Uterus (tissue), 4 donors: Measurements from ENCODE around the gene AKAP11. TPM values are rescaled to one million over a fixed set of nuclear protein-coding genes. Genes with fewer than 3 reads are reported as not detected.

Experiments
- DNase-seq, 2 donors: peaks; one replicate each; pipeline ENCODE4 v3.0.0-alpha.2; 2019 to 2020
- H3K27ac ChIP-seq, 2 donors: fragments of 200-600 bp; sonication (generic); 1 replicate in 1 of 2; 2 replicates in 1 of 2; pipeline ENCODE4 v1.5.1; 2016 to 2018
- H3K27me3 ChIP-seq, 2 donors: fragments of 200-600 bp; sonication (generic); one replicate each; pipeline ENCODE4 v1.5.1; 2018 to 2019; ENCODE audit warnings: control low read depth in 1 of 2
- H3K36me3 ChIP-seq, 2 donors: fragments of 200-600 bp; sonication (generic); one replicate each; pipeline ENCODE4 v1.5.1; 2019; ENCODE audit warnings: control low read depth in 1 of 2
- H3K4me1 ChIP-seq, 2 donors: fragments of 200-600 bp; sonication (generic); one replicate each; pipeline ENCODE4 v1.5.1; 2018 to 2019; ENCODE audit warnings: control low read depth in 1 of 2
- H3K4me3 ChIP-seq, 2 donors: fragments of 200-600 bp; sonication (generic); 1 replicate in 1 of 2; 2 replicates in 1 of 2; pipeline ENCODE4 v1.5.1; 2018 to 2019; ENCODE audit warnings: mild to moderate bottlenecking in 1 of 2
- H3K9me3 ChIP-seq, 2 donors: fragments of 200-600 bp; sonication (generic); one replicate each; pipeline ENCODE4 v1.5.1; 2019; ENCODE audit warnings: control low read depth in 1 of 2
- POLR2A ChIP-seq, 2 donors: fragments of 450-650 bp; IDR thresholded peaks; one replicate each; pipeline ENCODE4 v1.6.1; 2016; ENCODE audit warnings: antibody characterized with exemption in 2 of 2, mild to moderate bottlenecking in 1 of 2, moderate library complexity in 1 of 2
- intact Hi-C: fragments of 100-400 bp; cut with DNase I; formaldehyde crosslinking; loops from one replicate; pipeline ENCODE4 v1.15.1; 2023; ENCODE audit warnings: low total_unique reads
- total RNA-seq, 4 donors: library from RNA; depleted of rRNA in 3 of 4; stranded (reverse); fragments of >200 nt in 3 of 4; gene quantifications; one replicate each; pipeline versions ENCODE4 v1.1.0 to v1.2.4, GENCODE V29; 2014 to 2023
- TF ChIP-seq, protein P1 (sequence below), 4 experiments: fragments of 200-600 bp in 2 of 4; fragments of 450-650 bp in 2 of 4; sonication (generic) in 2 of 4; IDR thresholded peaks; one replicate each; pipeline ENCODE4 v1.5.1; 2016 to 2019; ENCODE audit warnings: antibody characterized with exemption in 4 of 4, mild to moderate bottlenecking in 2 of 4, moderate library complexity in 1 of 4
- donor health status: DM: yes; HTN: yes; CAD: no.

AKAP11 gene
- total RNA-seq, 4 donors from 2014 or later: 30.0 to 60.7 (median 45.9) TPM

DNA sequence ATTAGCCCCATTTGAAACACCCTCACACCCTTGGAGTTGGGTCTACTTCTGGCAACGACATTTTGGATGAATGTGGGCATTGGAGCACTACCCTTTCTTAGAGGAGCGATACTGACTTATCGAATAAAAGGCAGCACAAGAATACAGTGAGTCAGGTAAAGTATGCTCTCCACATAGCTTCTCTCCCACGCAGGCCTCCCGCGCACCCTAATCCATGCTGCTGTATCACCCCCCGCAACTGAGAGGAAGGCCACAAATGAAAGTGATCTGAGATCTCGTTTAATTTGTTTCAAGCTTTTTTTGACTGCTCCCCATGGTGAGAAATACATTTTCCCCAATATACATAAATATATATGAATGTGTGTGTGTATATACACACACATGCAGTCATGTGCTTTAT lies 25.4 kb upstream of the AKAP11 start:
- no peak for DNase-seq
- Histone ChIP-seq H3K27ac (no peak overlapping the region), H3K4me3 (no peak overlapping the region), H3K9me3 (no peaks in the 10 kb centered on the region), H3K4me1 (no peaks in the 10 kb centered on the region), H3K27me3 (no peaks in the 10 kb centered on the region), H3K36me3 (no peaks in the 10 kb centered on the region)
- intact Hi-C loops: no loop called here
- TF ChIP-seq POLR2A (IDR thresholded peaks at IDR 0.05): no peak
- TF ChIP-seq, protein P1, sequence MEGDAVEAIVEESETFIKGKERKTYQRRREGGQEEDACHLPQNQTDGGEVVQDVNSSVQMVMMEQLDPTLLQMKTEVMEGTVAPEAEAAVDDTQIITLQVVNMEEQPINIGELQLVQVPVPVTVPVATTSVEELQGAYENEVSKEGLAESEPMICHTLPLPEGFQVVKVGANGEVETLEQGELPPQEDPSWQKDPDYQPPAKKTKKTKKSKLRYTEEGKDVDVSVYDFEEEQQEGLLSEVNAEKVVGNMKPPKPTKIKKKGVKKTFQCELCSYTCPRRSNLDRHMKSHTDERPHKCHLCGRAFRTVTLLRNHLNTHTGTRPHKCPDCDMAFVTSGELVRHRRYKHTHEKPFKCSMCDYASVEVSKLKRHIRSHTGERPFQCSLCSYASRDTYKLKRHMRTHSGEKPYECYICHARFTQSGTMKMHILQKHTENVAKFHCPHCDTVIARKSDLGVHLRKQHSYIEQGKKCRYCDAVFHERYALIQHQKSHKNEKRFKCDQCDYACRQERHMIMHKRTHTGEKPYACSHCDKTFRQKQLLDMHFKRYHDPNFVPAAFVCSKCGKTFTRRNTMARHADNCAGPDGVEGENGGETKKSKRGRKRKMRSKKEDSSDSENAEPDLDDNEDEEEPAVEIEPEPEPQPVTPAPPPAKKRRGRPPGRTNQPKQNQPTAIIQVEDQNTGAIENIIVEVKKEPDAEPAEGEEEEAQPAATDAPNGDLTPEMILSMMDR (IDR thresholded peaks at IDR 0.05): no peak

DNA sequence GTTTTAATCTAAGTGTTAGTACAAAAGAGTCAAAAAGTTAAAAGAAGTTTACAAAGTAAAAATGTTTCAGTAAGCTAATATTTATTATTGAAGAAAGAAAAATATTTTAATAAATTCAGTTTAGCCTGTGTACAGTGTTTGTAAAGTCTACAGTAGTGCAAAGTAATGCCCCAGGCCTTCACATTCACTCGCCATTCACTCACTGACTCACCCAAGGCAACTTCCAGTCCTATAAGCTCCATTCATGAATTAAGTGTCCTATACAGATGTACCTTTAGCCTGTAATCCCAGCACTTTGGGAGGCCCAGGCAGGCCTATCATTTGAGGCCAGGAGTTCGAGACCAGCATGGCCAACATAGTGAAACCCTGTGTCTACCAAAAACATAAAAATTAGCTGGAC lies 24.1 kb upstream of the AKAP11 start:
- H3K9me3 ChIP-seq: no peaks in the 10 kb centered on the region
- intact Hi-C loops: no loop called here
- H3K4me1 ChIP-seq: no peaks in the 10 kb centered on the region
- TF ChIP-seq, protein P1 (IDR thresholded peaks at IDR 0.05): no peak
- no peak for TF ChIP-seq POLR2A (IDR thresholded peaks at IDR 0.05)
- no peak for DNase-seq
- H3K27ac ChIP-seq: no peak overlapping the region
- no peak overlapping the region for H3K4me3 ChIP-seq
- H3K27me3 ChIP-seq: no peaks in the 10 kb centered on the region
- H3K36me3 ChIP-seq: no peaks in the 10 kb centered on the region

DNA sequence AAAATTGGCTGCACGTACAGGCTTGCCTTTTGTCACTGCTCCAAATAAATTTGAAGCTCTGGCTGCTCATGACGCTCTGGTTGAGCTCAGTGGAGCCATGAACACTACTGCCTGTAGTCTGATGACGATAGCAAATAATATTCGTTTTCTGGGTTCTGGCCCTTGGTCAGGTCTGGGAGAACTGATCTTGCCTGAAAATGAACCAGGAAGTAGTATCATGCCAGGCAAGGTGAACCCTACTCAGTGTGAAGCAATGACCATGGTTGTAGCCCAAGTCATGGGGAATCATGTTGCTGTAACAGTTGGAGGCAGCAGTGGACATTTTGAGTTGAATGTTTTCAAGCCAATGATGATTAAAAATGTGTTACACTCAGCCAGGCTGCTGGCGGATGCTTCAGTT lies 16.1 kb upstream of the AKAP11 start:
- Histone ChIP-seq H3K4me3 (no peak overlapping the region), H3K36me3 (no peaks in the 10 kb centered on the region), H3K27me3 (no peaks in the 10 kb centered on the region), H3K27ac (no peak overlapping the region), H3K9me3 (no peaks in the 10 kb centered on the region), H3K4me1 (no peaks in the 10 kb centered on the region)
- no peak for DNase-seq
- intact Hi-C loops: no loop called here
- no peak for TF ChIP-seq POLR2A (IDR thresholded peaks at IDR 0.05)
- TF ChIP-seq, protein P1 (IDR thresholded peaks at IDR 0.05): no peak

DNA sequence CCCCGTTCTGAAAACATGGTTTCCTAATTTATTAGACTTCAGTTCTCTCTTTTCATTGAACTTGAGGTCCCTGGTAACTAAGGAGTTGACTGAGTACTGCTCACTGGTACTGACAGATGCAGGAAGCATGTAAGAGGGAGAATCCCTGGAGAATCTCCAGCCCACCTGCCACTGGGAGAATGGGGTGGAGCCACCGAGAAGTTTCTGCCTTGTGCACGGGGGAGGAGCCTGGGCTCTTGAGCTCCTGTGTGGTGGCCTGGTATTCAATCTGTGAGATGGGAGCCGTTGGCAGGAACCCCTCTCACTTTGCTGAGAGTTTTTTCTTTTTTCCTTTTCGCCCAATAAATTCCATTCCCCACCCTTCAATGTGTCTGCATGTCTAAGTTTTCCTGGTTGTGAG lies 13.2 kb upstream of the AKAP11 start:
- Histone ChIP-seq H3K4me1 (no peaks in the 10 kb centered on the region), H3K27me3 (no peaks in the 10 kb centered on the region)
- intact Hi-C loops: no loop called here

DNA sequence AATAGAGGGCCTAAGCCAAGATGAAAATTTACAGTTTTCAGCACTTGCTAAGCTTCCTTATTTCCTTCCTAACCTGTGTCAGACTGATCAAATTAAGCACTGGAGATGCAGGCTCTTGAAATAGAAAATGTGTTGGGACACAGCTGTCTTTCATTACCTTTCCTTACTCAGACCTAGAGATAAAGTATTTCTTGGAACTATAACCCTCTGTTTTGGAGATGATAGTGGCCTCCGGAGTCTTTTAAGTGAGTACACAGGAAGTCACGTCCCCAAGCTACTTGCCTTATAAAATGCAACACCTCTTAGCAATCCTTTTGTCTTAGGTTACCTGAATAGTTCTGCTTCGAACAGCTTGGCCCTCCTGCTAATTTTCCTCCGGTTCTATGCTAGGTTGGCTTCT lies 12.4 kb upstream of the AKAP11 start:
- no peak for DNase-seq
- Histone ChIP-seq H3K4me1 (no peaks in the 10 kb centered on the region), H3K27me3 (no peaks in the 10 kb centered on the region), H3K27ac (no peak overlapping the region), H3K9me3 (no peaks in the 10 kb centered on the region), H3K4me3 (no peak overlapping the region), H3K36me3 (no peaks in the 10 kb centered on the region)
- intact Hi-C loops: no loop called here
- TF ChIP-seq POLR2A (IDR thresholded peaks at IDR 0.05): no peak
- TF ChIP-seq, protein P1 (IDR thresholded peaks at IDR 0.05): no peak

More for the DNA sequence above, 13.2 kb upstream of the AKAP11 start:
- TF ChIP-seq, protein P1 (IDR thresholded peaks at IDR 0.05): no peak
- TF ChIP-seq POLR2A (IDR thresholded peaks at IDR 0.05): no peak
- H3K9me3 ChIP-seq: no peaks in the 10 kb centered on the region
- no peak overlapping the region for H3K4me3 ChIP-seq
- no peak for DNase-seq
- H3K27ac ChIP-seq: no peak overlapping the region
- no peaks in the 10 kb centered on the region for H3K36me3 ChIP-seq
